Parathyroid adenoma (tissue), 2 donors: ENCODE measurements around the gene GGA2.

Source experiments
- H2AFZ ChIP-seq: fragments of 300-600 bp; sonication (generic); one replicate; pipeline ENCODE4 v1.7.0; 2017; ENCODE audit warnings: antibody characterized with exemption, mild to moderate bottlenecking
- H3K27ac ChIP-seq: fragments of 300-600 bp; sonication (generic); one replicate; pipeline ENCODE4 v1.7.0; 2017
- H3K27me3 ChIP-seq: fragments of 300-600 bp; sonication (generic); one replicate; pipeline ENCODE4 v1.7.0; 2017; ENCODE audit warnings: low read length; ENCODE audit not compliant: control insufficient read depth, insufficient read depth
- H3K36me3 ChIP-seq: fragments of 300-600 bp; sonication (generic); one replicate; pipeline ENCODE4 v1.7.0; 2017; ENCODE audit warnings: low read length; ENCODE audit not compliant: control insufficient read depth, insufficient read depth
- H3K4me1 ChIP-seq: fragments of 300-600 bp; sonication (generic); one replicate; pipeline ENCODE4 v1.7.0; 2017; ENCODE audit warnings: control low read depth
- H3K4me2 ChIP-seq: fragments of 300-600 bp; sonication (generic); one replicate; pipeline ENCODE4 v1.7.0; 2017; ENCODE audit warnings: low read length
- H3K4me3 ChIP-seq: fragments of 300-600 bp; sonication (generic); one replicate; pipeline ENCODE4 v1.7.0; 2017; ENCODE audit warnings: low read depth, low read length
- H3K79me2 ChIP-seq: fragments of 300-600 bp; sonication (generic); one replicate; pipeline ENCODE4 v1.7.0; 2017; ENCODE audit warnings: control low read depth
- H3K9ac ChIP-seq: fragments of 300-600 bp; sonication (generic); one replicate; pipeline ENCODE4 v1.7.0; 2017; ENCODE audit warnings: mild to moderate bottlenecking
- H3K9me3 ChIP-seq: fragments of 300-600 bp; sonication (generic); one replicate; pipeline ENCODE4 v1.7.0; 2017; ENCODE audit warnings: low read length; ENCODE audit not compliant: control insufficient read depth
- CTCF ChIP-seq: fragments of 300-600 bp; sonication (generic); IDR thresholded peaks from one replicate; pipeline ENCODE4 v1.7.0; 2017; ENCODE audit warnings: antibody characterized with exemption, mild to moderate bottlenecking
- donor health status: primary hyperparathyroidism.

GGA2 gene

GRCh38 chr16:23436951-23437350, 73.3 kb downstream of the GGA2 start:
- H3K9ac ChIP-seq, result no peak overlapping the region
- no peak overlapping the region for H2AFZ ChIP-seq
- no peaks in the 10 kb centered on the region for H3K9me3 ChIP-seq
- H3K4me1 ChIP-seq, result no peaks in the 10 kb centered on the region
- H3K4me2 ChIP-seq, result no peak overlapping the region
- no peak for TF ChIP-seq CTCF
- H3K27ac ChIP-seq, result no peak overlapping the region
- H3K36me3 ChIP-seq, result no peaks in the 10 kb centered on the region
- peaks cover 2% of the 10 kb centered on the region for H3K79me2 ChIP-seq
- no peak overlapping the region for H3K4me3 ChIP-seq
- H3K27me3 ChIP-seq, result no peaks in the 10 kb centered on the region

GRCh38 chr16:23435500-23435899, 74.8 kb downstream of the GGA2 start:
- Histone ChIP-seq H3K36me3 (no peaks in the 10 kb centered on the region), H3K27ac (no peak overlapping the region), H3K79me2 (peaks cover 2% of the 10 kb centered on the region), H3K4me3 (no peak overlapping the region), H3K4me1 (no peaks in the 10 kb centered on the region), H3K27me3 (no peaks in the 10 kb centered on the region), H3K9ac (no peak overlapping the region), H2AFZ (no peak overlapping the region), H3K4me2 (no peak overlapping the region), H3K9me3 (no peaks in the 10 kb centered on the region)
- peak; percentile 79 for TF ChIP-seq CTCF

- no peaks in the 10 kb centered on the region for H3K4me1 ChIP-seq
- no peaks in the 10 kb centered on the region for H3K27me3 ChIP-seq
- H3K9me3 ChIP-seq, result no peaks in the 10 kb centered on the region
- H3K4me2 ChIP-seq, result no peak overlapping the region
- peak; percentile 91 for TF ChIP-seq CTCF
- no peak overlapping the region for H3K27ac ChIP-seq
- no peaks in the 10 kb centered on the region for H3K36me3 ChIP-seq
- peaks cover 2% of the 10 kb centered on the region for H3K79me2 ChIP-seq
- no peak overlapping the region for H3K9ac ChIP-seq
- no peak overlapping the region for H2AFZ ChIP-seq
- H3K4me3 ChIP-seq, result no peak overlapping the region
These were observed 75.9 kb downstream of the GGA2 start for GRCh38 chr16:23434380-23434779.

GRCh38 chr16:23433261-23433920, 76.9 kb downstream of the GGA2 start:
- Histone ChIP-seq H3K27ac (no peak overlapping the region), H3K4me2 (no peak overlapping the region), H3K27me3 (no peaks in the 10 kb centered on the region), H3K36me3 (no peaks in the 10 kb centered on the region), H3K9ac (no peak overlapping the region), H2AFZ (no peak overlapping the region), H3K4me1 (no peaks in the 10 kb centered on the region), H3K79me2 (peaks cover 2% of the 10 kb centered on the region), H3K4me3 (no peak overlapping the region), H3K9me3 (no peaks in the 10 kb centered on the region)
- TF ChIP-seq CTCF, result no peak
